ENCODE measurements around the gene DDX27. TPM values are rescaled to one million over a fixed set of nuclear protein-coding genes. Genes with fewer than 3 reads are reported as not detected.

The DDX27 gene
- total RNA-seq, 4 donors from 2014 or later, result 21.4 to 28.8 (median 23.4) TPM

- TF ChIP-seq CTCF (IDR thresholded peaks at IDR 0.05; ENCODE audit: low read depth), result no peak
These were observed 57.1 kb downstream of the DDX27 start for GRCh38 chr20:49276161-49276960.

GRCh38 chr20:49276961-49277785, 58.0 kb downstream of the DDX27 start:
- TF ChIP-seq CTCF (IDR thresholded peaks at IDR 0.05; ENCODE audit: low read depth), result no peak

DNA sequence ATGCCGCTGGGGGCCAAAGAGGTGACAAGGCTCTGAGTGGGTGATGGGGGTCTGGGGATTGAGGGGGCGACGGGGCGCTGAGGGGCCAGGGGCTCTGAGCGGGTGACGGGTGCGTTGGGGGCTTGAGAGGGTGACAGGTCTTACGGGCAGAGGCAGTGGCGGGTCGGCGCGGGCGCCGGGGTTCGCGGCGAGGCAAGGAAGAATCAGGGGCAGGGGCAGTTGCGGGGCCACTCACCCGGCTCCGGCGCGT, 58.5 kb downstream of the DDX27 start:
- TF ChIP-seq CTCF (IDR thresholded peaks at IDR 0.05; ENCODE audit: low read depth), result no peak

DNA sequence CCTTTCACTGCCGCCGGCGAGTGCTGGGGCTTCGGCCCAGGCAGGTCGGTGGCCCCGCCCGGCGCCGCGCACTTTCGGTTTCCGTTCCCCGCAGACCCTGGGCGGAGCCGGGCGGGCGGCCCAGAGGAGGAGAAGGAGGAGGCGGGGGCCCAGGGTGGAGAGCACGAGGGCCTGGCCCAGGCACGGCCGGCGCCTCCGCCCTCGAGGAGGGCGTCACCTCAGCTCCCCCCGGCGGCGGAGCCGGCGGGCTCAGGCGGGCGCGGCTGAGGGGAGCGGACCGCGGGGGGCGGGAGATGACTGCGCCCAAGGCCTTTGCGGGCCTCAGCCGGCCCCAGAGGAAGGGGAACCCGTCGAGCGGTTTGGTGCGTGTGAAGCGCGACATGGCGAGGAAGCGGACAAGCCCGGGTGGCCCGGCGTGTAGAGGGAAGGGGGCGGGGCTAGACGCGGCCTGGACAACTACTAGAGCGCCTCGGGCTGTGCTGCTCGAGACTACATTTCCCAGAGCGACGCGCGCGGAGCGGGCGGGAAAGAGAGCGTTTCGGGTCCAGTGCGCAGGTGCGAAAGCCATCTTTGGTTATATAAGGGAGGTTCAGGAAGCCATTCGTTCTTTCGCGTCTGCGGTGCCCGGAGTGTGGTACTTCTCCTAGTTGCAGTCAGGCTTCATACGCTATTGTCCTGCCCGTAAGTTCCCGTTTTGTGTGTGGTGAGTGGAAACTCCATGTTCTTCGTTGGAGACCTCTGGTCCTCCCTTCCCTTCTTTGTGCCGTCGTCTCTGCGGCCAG, 59.0 kb downstream of the DDX27 start, which contains the start of gene ZNFX1:
TSS of gene ZNFX1 (minus strand) at position 22 of the 782 bp plus-strand sequence. CDS start 2,218 bp downstream, outside the sequence.
- TF ChIP-seq CTCF (IDR thresholded peaks at IDR 0.05; ENCODE audit: low read depth), result no peak

DNA sequence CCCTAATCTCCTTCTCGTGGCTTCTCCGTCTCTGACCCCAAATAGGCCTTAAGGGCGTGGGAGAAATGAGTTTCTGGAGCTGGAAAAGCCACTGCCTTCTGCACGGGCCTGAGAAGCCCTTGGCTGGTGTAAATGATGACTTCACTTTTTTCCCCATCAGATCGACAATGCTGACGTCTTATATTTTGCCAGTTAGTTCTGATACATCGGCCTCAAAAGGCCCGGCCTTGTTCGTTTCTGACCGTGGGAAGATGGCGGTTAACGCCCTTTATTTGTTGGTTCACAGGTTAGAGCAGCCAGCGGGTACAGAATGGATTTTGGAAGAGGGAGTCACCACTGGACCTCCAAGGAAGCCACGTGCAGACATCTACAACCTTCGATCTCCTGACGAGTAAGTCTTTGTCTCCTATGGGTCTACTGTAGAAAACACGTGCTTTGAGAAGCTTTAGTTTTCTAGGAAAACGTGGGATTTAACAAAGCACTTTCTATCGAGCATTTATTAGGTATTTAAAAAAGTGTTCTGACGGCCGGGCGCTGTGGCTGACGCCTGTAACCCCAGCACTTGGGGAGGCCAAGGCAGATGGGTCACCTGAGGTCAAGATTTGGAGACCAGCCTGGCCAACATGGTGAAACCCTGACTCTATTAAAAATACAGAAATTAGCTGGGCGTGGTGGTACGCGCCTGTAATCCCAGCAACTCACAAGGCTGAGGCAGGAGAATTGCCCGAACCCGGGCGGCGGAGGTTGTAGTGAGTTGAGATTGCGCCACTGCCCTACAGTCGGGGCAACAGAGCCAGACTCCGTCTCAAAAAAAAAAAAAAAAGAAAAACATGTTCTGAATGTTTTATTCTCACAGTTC, 59.8 kb downstream of the DDX27 start:
- no peak for TF ChIP-seq CTCF (IDR thresholded peaks at IDR 0.05; ENCODE audit: low read depth)

DNA sequence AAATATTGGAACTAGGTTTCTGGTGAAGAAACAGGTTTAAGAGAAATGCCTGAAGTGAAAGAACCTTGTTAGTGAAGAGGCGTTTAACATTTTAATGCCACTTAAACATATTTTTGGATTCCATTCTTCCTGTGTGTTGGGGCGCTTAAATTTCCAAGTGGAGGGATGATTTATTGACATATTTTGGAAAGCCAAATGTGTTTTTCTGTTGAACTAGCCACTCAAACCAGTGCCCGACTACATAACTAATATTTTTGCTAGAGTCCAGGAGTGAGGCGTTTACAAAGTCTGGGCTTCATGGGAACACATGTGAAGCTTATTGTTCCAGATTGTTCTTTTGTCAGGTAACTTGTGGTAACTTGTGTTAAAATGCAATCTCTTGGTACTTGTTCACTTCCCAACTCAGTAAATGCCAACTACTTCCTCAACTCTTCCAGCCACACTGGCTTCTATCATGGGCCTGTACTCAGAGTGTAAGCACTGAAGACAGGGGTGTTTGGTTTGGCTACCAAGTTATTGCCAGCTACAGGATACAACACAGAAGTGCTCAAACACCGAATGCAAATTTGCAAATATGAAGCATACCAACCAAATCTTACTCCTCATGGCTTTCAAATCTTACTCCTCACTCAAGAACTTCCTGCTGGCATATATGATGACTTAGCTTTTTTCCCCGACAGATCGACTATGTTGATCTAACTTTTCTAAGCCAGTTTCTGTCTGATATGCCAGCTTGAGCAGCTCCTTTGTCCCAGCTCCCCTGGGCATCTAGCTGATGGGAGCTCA, 60.7 kb downstream of the DDX27 start:
- TF ChIP-seq CTCF (IDR thresholded peaks at IDR 0.05; ENCODE audit: low read depth), result no peak

Data from subcutaneous adipose tissue (tissue), 4 donors.